GM23338 (cell line): ENCODE data around the gene OR1I1.

Experiments used
- EZH2 ChIP-seq: fragments of 200-600 bp; sonication (generic); IDR thresholded peaks from one replicate; pipeline ENCODE4 v1.8.0; 2017; ENCODE audit warnings: antibody characterized with exemption, mild to moderate bottlenecking, low read depth; ENCODE audit not compliant: unreplicated experiment
- EZH2phosphoT487 ChIP-seq: fragments of 200-600 bp; sonication (generic); IDR thresholded peaks from one replicate; pipeline ENCODE4 v1.8.1; 2018; ENCODE audit warnings: antibody characterized with exemption; ENCODE audit not compliant: unreplicated experiment
- POLR2AphosphoS5 ChIP-seq: IDR thresholded peaks from 2 replicates; pipeline ENCODE4 v1.6.1; 2016; ENCODE audit warnings: antibody characterized with exemption, low read depth
- TF ChIP-seq, protein P1 (sequence below), 2 experiments: fragments of 200-600 bp in 1 of 2; sonication (generic) in 1 of 2; conservative IDR thresholded peaks; 2 replicates each; pipeline versions ENCODE4 v1.5.1 to v1.6.1; 2016 to 2017; ENCODE audit warnings: antibody characterized with exemption in 2 of 2, low read depth in 2 of 2, mild to moderate bottlenecking in 2 of 2, moderate library complexity in 1 of 2

GRCh38 chr19:15047680-15048079 is 34.3 kb upstream of the OR1I1 start:
- TF ChIP-seq POLR2AphosphoS5 (no peak), EZH2 (no peak), EZH2phosphoT487 (no peak)
- TF ChIP-seq, protein P1, sequence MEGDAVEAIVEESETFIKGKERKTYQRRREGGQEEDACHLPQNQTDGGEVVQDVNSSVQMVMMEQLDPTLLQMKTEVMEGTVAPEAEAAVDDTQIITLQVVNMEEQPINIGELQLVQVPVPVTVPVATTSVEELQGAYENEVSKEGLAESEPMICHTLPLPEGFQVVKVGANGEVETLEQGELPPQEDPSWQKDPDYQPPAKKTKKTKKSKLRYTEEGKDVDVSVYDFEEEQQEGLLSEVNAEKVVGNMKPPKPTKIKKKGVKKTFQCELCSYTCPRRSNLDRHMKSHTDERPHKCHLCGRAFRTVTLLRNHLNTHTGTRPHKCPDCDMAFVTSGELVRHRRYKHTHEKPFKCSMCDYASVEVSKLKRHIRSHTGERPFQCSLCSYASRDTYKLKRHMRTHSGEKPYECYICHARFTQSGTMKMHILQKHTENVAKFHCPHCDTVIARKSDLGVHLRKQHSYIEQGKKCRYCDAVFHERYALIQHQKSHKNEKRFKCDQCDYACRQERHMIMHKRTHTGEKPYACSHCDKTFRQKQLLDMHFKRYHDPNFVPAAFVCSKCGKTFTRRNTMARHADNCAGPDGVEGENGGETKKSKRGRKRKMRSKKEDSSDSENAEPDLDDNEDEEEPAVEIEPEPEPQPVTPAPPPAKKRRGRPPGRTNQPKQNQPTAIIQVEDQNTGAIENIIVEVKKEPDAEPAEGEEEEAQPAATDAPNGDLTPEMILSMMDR (conservative IDR thresholded peaks at IDR 0.05; ENCODE audit: low read depth in 2 of 2) = no peak
